ENCODE results near the gene MDM1.
A peak's percentile ranks its signal among the peaks of the same experiment; 100 is the strongest.

The MDM1 gene

DNA sequence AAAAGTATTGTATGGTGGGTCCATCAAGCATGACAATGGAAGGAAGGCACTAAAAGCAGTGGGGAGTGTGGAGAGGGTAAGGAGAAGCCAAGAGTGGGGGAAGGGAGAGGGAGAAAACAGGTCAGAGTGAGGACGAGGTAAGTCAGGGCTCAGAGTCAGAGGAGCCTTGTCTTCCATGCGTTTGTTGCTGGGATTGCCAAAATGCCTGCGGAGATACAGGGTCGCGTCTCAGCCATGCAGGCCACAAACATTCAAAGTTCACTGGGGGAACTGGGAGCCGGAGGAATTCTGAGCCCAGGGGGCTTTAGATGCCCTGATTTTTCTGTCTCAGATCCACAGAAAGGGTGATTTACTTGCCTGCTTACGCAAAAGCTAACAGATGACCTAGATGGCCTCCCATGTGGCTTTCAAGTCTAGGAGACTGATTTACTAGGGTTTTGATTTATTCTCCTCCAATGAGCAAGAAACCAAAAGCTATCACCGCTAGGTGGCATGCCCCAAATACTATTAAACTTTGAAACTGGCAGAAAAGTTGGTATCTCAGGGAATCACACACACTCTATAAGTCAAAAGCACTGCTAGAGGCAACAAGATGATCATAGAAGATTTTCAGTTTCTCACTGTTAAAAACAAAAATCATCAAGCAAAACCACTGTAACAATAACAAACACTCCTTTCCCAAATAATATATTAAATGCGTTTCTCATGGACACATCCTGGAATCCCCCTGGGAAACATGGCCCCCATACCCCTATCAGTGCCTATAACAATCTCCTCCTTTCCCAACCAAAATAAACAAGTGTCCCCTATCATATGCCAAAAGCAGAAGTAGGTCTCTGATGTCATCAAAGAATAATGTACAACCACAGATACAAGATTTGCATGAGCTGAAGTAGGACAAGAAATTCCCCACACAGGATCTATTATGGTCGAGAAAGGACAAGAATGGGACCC lies 26.6 kb upstream of the MDM1 start:
- DNase-seq (ENCODE audit: extremely low read depth in 1 of 2, low read depth in 1 of 2): peak; percentile 24 to 31

- no peak for DNase-seq (ENCODE audit: extremely low read depth in 1 of 2, low read depth in 1 of 2)
Measured at GRCh38 chr12:68356986-68357385, 24.8 kb upstream of the MDM1 start.

- DNase-seq (ENCODE audit: extremely low read depth in 1 of 2, low read depth in 1 of 2): no peak
Measured at GRCh38 chr12:68356060-68356695, 24.0 kb upstream of the MDM1 start.

DNA sequence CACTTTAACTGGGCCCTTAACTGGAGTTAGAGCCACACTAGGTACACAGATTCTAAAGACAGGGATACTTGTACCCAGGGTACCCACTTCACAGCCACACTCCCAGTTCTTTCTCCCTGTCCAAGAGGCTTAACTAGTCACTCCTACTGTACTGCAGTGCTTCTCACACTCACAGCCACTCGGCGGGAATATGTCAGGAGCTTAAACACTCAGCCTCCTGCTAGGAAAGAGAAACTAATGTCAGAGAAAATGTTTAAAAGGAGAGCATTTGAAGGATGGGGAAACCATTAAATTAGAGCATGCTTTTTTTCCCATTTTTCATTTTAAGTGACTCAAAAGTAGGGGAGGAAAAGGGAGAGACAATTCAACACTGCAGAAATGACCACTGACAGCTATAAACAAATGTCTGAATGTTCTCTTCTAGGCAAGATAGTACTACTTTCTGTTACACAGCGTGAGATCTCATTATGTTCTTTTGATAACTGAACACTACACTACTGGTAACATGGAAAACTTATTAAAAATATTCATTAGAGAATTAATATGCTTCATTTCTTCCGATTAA lies 22.9 kb upstream of the MDM1 start:
- no peak for DNase-seq (ENCODE audit: extremely low read depth in 1 of 2, low read depth in 1 of 2)

DNA sequence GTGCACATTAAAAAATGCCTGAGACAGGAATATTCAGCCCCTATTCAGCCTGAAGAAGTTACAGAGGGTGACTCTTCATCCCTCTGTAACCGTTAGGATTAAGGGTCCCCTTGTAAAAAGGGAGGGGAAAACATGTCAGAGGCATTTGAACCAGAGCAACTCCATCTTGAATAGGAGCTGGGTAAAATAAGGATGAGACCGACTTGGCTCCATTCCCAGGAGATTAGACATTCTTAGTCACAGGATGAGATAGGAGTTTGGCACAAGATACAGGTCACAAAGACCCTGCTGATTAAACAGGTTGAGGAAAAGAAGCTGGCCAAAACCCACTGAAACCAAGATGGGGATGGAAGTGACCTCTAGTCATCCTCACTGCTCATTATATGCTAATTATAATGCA lies 19.9 kb upstream of the MDM1 start:
- no peak for DNase-seq (ENCODE audit: extremely low read depth in 1 of 2, low read depth in 1 of 2)

- DNase-seq (ENCODE audit: extremely low read depth in 1 of 2, low read depth in 1 of 2): no peak
Measured at GRCh38 chr12:68350753-68351152, 18.6 kb upstream of the MDM1 start.

DNA sequence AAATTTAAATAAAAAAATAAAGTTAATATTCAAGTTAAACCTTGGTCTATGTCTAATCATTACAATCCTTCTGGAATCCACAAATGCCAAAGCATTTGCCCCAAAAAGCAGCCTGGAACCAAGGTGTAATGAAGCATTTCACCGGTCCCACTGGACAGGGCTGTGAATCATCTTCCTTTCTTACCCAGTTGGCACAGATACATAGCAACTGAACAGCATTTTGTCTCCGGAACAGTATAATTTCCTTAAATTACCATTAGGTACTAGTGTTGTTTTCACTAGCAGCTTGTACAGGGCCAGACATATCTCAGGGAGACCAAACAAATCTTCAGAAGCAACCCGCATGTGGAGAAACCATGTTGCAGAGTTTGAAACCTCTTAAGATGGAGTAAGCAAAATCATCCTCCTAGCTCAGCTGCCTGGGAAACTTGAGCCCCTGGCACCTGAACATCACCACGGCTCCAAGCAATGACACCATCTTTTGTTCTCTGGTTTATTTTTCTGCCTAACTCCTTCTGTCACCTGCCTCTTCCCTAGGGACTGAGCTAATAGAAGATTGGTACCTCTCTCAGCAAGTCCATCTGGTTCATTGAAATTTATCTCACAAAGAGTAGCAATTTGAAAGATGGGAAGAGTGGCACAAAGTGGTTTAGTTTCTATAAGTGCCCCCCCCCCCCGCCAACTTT lies 17.9 kb upstream of the MDM1 start:
- DNase-seq (ENCODE audit: extremely low read depth in 1 of 2, low read depth in 1 of 2): no peak

DNA sequence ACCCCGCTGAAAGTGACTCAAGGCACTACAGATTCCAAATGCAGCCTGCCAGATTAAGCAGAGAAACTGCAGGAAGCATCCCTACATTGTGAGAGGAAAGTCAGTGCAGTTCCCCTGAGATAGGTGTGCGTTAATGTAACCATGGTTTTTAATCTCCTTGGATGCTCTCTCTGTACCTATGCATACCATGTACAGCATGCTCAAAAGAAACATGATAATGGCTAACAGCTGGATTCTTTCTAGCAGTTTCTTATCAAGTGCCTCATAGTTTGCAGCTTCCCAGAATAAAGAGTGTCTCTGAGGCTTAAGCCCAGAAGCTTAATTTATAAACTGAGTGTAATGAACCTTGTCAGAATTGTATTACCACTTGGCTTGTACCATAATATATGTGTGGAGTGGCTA lies 17.1 kb upstream of the MDM1 start:
- no peak for DNase-seq (ENCODE audit: extremely low read depth in 1 of 2, low read depth in 1 of 2)

DNA sequence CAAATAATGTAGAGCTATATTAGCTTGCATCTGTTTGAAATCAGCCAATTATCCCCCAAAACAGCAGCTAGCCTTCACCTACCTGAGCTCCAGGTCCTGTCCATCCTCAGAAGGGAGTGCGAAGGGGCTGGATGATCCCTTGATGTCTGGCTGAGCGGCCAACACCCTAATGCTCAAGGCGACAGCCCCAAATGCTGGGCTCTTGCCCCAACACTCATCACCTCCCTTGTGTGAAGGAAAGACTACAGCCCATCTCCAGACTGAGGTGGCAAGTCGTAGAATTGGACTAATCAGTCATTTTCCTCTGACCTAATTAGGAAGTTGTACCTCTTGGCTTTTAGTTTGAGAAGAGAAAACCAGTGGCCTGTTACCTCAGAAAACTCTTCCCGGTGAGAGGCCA lies 16.3 kb upstream of the MDM1 start:
- no peak for DNase-seq (ENCODE audit: extremely low read depth in 1 of 2, low read depth in 1 of 2)

GRCh38 chr12:68345763-68346162 lies 13.6 kb upstream of the MDM1 start:
- DNase-seq (ENCODE audit: extremely low read depth in 1 of 2, low read depth in 1 of 2): no peak

- DNase-seq (ENCODE audit: extremely low read depth in 1 of 2, low read depth in 1 of 2): no peak
Measured at GRCh38 chr12:68344126-68344525, 12.0 kb upstream of the MDM1 start.

GRCh38 chr12:68342966-68343365 lies 10.8 kb upstream of the MDM1 start:
- DNase-seq (ENCODE audit: extremely low read depth in 1 of 2, low read depth in 1 of 2): no peak

DNA sequence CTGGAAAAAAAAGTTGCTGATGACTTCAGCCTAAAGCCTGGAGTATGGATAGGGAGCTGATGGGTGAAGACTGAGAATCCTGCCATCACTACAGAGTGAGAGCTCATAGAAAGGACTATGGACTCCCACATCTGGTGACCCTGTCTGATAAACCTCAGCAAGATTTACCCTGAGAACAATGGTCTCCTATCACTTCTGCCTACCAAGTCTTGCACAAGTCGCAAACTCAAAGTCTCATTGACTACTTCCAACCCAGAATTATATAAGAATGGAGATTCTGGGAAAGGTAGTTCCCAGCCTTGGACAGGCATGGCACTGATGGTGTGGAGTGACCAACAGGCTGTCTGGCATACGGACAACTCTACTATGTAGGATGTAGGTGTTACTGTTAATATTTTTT lies 9.7 kb upstream of the MDM1 start:
- no peak for DNase-seq (ENCODE audit: extremely low read depth in 1 of 2, low read depth in 1 of 2)

GRCh38 chr12:68340404-68341270 lies 8.5 kb upstream of the MDM1 start:
- DNase-seq (ENCODE audit: extremely low read depth in 1 of 2, low read depth in 1 of 2): no peak

DNA sequence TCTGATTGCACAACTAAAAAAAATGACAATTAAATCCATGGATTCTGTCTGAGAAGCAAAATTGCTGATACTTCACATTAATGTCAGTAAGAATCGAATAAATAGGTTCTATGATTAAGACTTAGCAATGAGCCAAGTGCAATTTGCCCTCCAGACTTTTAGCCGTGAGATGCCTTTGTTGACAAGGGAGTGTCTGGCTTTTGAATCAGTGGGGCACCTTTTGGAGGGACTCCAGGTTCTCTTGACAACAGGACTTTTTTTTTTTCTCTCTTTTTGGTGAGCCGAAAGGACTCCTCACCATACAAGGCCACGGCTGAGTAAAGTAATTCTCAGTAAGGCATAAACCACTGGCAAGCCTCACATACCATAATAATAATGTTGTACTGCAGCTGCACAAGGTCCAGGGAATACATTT lies 4.7 kb upstream of the MDM1 start:
- no peak for DNase-seq (ENCODE audit: extremely low read depth in 1 of 2, low read depth in 1 of 2)

GRCh38 chr12:68335462-68335861 lies 3.3 kb upstream of the MDM1 start:
- no peak for DNase-seq (ENCODE audit: extremely low read depth in 1 of 2, low read depth in 1 of 2)

GRCh38 chr12:68334132-68334531 lies 2.0 kb upstream of the MDM1 start:
- no peak for DNase-seq (ENCODE audit: extremely low read depth in 1 of 2, low read depth in 1 of 2)

- no peak for DNase-seq (ENCODE audit: extremely low read depth in 1 of 2, low read depth in 1 of 2)
Measured at GRCh38 chr12:68332728-68333630, 817 bp upstream of the MDM1 start.

- DNase-seq (ENCODE audit: extremely low read depth in 1 of 2, low read depth in 1 of 2): no peak
Measured at GRCh38 chr12:68331500-68331868, 678 bp downstream of the MDM1 start.

Data from activated CD8-positive, alpha-beta memory T cell treated with anti-CD3 and anti-CD28 coated beads for 1 hour (primary cell).